HG02763 (cell line): ENCODE results near the gene GTPBP2.
"Not testable (repeated sequence)": the region's sequence is repeated elsewhere in the genome, so short reads cannot be mapped to it uniquely, and the experiment has no call there.

Experiments used
- ATAC-seq: cut with Tn5 transposase; IDR thresholded peaks from one replicate; pipeline ENCODE4 v1.9.1; 2021; ENCODE audit warnings: mild to moderate bottlenecking, moderate library complexity; ENCODE audit not compliant: unreplicated experiment

Gene GTPBP2

GRCh38 chr6:43658161-43658560 lies 29.1 kb upstream of the GTPBP2 start:
- no peak for ATAC-seq

GRCh38 chr6:43657221-43657802 lies 28.2 kb upstream of the GTPBP2 start:
- no peak for ATAC-seq

GRCh38 chr6:43652822-43653221 lies 23.8 kb upstream of the GTPBP2 start:
- ATAC-seq: not testable (repeated sequence)

DNA sequence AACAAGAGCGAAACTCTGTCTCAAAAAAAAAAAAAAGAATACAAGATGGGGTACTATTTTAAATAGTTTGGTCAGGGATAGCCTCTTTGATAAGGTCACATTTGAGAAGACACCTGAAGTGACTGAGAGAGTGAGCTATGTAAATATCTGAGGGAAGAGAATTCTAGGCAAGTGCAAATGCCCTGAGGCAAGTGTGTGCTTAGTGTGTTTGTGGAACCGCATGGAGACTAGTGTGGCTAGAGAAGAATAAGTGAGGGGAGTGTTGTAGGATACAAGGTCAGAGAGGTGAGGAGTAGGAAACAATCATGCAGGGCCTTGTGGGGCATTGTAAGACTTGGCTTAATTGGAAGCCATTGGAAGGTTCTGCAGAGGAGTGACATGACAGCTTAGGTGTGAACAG lies 19.2 kb upstream of the GTPBP2 start:
- ATAC-seq: no peak

DNA sequence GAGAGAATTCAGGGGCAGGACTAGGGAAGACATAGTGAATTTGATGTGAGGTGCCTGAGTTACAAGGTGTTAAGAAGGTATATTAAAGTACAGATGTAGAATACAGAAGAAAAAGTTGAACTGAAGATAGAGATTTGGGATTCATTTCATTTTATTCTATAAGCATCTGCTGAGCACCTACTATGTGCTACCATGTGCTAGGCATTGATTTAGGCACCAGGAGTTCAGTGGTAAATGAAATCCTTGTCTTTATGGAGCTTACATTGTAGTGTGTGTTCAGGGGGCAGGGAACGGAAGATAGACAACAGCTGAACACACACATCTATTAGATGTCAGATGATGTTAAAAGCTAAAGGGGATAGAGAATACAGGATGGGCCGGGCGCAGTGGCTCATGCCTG lies 18.5 kb upstream of the GTPBP2 start:
- ATAC-seq: no peak

GRCh38 chr6:43645613-43645964 lies 16.5 kb upstream of the GTPBP2 start:
- no peak for ATAC-seq

- ATAC-seq: no peak
These were observed 16.0 kb upstream of the GTPBP2 start, which contains the start of gene RSPH9 for GRCh38 chr6:43644940-43645612. RSPH9 (plus strand) TSS chr6:43645036; CDS start chr6:43645099, 63 bp downstream.

DNA sequence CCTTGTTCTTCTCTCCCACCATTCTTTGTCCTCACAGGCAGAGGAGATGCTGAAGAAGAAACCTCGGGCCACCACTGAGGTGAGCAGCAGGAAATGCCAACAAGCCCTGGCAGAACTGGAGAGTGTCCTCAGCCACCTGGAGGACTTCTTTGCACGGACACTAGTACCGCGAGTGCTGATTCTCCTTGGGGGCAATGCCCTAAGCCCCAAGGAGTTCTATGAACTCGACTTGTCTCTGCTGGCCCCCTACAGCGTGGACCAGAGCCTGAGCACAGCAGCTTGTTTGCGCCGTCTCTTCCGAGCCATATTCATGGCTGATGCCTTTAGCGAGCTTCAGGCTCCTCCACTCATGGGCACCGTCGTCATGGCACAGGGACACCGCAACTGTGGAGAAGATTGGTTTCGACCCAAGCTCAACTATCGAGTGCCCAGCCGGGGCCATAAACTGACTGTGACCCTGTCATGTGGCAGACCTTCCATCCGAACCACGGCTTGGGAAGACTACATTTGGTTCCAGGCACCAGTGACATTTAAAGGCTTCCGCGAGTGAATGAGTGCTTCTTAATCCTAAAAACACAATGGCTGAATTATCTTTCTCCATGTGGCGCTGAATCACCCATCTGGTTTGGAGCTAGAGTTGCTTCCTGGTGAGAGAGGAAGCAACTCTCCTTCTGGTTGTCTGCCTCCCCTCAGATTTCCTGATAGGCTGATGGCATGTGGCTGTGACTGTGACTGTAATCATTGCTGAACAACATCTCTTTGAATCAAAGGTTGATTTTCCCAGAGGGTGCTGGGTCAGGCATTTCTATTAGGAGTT lies 11.1 kb upstream of the GTPBP2 start:
- no peak for ATAC-seq

DNA sequence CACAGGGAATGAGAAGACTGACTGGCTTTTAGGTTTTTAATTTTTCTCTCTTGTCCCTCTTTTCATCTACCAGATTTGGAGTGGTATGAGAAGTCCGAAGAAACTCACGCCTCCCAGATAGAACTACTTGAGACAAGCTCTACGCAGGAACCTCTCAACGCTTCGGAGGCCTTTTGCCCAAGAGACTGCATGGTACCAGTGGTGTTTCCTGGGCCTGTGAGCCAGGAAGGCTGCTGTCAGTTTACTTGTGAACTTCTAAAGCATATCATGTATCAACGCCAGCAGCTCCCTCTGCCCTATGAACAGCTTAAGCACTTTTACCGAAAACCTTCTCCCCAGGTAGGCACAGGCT lies 7.2 kb upstream of the GTPBP2 start:
- ATAC-seq: no peak

- ATAC-seq: peak; percentile 78
These were observed 6.6 kb upstream of the GTPBP2 start, which contains the start of gene MAD2L1BP for GRCh38 chr6:43635387-43636307. MAD2L1BP (plus strand) TSS chr6:43635840; CDS start chr6:43635876, 36 bp downstream.

GRCh38 chr6:43634702-43635303 lies 5.7 kb upstream of the GTPBP2 start:
- ATAC-seq: no peak

DNA sequence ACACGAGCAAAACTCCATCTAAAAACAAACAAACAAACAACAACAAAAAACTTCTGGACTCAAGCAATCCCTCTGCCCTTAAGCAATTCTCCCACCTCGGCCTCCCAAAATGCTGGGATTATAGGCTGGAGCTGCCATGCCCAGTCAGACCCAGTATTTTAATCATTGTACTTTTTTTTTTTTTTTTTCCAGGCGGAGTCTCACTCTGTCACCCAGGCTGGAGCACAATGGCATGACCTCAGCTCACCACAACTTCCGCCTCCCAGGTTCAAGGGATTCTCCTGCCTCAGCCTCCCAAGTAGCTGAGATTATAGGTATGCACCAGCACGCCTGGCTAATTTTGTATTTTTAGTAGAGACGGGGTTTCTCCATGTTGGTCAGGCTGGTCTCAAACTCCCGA lies 3.9 kb upstream of the GTPBP2 start:
- ATAC-seq: not testable (repeated sequence)

- no peak for ATAC-seq
These were observed 2.0 kb upstream of the GTPBP2 start for GRCh38 chr6:43630980-43631619.

DNA sequence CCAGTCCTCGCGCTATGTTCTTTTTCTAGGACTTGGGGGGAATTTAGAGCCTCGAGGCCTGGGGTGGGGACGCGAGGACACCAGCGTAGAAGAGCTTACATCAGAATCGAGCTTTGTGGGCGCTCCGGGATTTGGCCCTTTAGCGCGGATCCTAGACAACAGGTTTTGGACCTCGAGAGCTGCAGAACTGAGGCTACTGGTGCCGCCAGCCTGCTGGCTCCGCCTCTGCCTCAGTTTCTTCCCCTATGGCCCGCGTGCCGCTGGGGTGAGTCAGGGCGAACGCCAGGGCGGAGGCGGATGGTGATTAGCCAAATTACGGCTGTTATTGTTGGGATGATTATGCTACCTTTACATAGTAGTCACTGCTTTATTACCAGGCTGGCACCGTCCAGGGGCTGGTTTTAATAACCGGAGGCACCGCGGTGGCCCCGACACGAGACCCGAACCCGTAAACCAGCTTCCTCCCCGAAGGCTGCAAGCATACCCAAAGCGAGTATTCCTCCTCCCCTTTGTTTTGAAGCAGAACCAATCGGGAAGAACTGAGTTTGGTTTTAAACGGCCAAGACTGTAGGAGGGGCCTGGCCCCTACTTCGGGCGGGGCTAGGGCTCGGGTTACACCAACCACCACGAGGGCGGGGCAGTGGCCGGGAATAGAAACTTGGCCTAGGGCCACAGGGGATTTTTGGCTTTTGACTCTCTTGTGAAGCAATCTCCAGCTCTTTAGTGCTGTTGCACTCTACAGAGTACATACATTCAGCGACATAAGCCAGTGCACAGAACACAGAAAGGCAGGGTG lies 639 bp upstream of the GTPBP2 start:
- peak; percentile 66 for ATAC-seq

- ATAC-seq: no peak
These were observed 516 bp downstream of the GTPBP2 start for GRCh38 chr6:43628393-43629103.

DNA sequence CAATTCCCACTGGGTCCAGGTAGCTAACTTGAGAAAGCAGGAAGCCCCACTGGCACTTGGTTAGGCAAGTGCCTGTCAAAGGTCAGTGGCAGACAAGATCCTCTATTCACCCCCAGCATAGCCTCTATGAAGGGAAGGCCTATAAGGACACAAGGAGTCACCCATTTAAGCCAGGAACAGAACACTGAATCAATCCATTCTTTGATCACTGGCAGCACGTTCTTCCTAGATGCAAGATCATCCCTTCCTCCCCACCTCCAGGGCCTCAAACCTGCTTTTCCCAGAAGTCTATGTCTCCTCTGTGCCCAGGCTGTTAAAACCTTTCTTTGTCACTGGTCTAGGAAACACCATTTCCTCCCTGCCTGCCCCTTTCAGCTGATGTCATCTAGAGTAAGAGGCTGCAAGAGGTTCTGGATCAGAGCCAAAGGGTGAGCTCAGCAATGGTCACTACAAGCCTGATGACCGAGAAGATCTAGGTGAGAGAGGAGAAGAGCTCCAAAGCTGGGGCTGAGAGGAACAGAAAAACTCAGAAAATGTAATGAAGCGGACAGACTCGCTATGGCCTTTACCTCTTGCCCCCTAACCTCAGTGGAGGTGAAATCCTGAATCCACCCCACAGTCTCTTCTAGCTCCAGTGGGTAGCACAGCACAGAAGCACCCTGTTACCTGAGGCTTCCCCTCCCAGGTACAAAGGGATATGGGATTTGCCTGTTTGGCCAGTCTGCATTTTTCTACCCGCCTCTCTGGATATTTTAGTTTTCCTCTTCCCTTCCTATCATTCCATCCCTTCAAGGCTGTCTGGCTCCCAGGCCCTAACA lies 1.8 kb downstream of the GTPBP2 start:
- ATAC-seq: no peak

DNA sequence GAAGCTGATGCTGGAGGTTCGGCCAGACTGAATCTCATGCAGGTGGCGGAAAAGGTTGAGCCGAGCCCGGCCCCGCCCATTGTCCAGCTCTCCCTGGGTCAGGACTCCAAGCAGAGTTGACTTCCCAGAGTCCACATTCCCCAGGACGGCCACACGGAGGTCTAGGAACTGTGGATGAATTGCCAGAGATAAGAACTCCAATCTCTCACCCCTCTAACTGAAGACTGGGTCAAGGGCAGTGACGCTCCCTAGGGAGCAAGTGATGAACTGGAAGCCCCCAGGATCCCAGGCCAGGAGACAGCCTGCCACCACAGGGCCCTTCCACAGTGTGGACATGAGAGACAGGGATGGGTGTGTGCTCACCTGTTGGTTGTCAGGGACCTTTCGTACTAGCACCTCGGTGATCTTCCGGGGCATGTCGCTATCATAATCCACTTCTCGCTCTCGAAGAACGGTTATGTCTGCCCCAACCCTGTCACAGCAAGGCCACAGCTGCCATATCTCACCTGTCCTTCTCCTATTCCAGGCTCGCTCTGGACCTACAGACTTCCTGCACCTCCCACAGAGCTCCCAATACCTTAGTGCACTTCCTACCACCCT lies 3.6 kb downstream of the GTPBP2 start:
- no peak for ATAC-seq
